HG03280 (cell line): ENCODE measurements around the gene TMEM273.
"Not testable (repeated sequence)": the region's sequence is repeated elsewhere in the genome, so short reads cannot be mapped to it uniquely, and the experiment has no call there.

Experiments used
- ATAC-seq: cut with Tn5 transposase; IDR thresholded peaks from one replicate; pipeline ENCODE4 v1.9.1; 2021; ENCODE audit warnings: mild to moderate bottlenecking, moderate library complexity; ENCODE audit not compliant: unreplicated experiment

TMEM273 gene

DNA sequence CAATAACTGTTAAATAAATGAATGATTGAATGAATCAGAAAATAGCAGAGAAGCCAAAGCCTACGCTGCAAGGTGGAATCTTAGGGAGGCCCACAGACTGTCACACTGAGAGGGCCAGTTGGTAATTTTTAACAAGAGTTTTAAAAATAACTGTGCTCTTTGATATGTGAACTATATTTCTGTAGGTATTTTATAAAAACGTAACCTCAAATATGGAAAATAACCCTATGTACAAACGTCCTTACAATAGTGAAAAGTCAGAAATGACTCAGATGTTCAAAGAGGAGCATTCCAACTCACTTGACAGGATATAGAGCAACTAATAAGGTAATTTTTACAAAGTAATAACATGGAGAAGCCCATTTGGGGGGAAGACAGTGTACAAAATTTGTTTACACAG, 18.9 kb upstream of the TMEM273 start:
- ATAC-seq = no peak

DNA sequence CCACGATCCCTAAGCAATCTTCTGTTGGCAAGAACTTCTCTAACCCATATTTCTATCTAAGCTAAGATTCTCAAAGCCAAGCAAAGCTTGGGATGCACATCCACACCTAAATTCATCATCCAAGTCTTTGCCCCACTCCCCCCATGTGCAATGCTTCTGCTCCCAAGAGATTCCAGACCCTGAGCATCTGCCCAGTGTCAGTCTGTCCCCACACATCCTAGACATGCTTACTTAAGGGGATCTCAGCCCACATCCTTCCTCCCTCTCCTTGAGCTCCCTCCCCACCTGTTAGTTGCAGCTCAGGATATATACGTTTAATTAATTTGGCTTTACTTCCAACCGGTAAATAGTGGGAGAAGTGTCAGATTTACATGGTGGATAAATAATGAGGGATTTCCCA, 17.0 kb upstream of the TMEM273 start:
- ATAC-seq = no peak

- ATAC-seq = no peak
These were observed 15.9 kb upstream of the TMEM273 start for GRCh38 chr10:49204119-49204518.

DNA sequence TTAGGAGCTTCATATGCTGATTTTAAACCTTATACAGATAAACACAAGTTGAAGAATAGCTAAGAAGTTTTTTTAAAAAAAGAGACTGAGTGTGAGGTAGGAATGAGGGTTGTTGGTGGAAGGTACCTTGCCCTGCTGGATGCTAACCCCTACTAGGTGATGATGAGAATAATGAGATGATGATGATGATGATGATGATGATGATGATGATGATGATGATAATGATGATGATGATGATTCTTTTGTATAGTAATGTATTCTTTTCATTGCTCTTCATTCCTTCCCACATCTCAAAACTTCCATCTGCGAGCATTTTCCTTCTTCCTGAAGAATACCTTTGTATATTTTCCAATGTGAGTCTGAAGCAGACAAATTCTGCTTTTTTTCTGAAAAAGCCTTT, 14.1 kb upstream of the TMEM273 start:
- ATAC-seq = no peak

DNA sequence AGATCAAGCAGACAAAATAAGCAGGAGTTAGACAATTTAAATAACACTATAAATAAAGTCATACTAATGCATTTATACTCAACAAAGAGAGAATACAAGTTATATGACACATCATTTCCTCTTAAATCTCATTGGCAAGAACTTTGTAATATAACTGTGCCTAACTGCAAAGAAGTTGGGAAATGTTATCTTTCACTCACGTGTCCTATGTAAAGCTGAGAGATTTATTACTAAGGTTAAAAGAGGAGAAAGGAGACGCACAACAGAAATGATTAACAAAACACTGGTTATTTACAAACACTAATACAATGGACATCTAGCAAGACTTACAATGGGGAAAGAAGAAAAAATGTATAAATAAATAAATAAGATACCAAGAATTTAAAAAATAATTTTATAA, 12.7 kb upstream of the TMEM273 start:
- ATAC-seq = no peak

DNA sequence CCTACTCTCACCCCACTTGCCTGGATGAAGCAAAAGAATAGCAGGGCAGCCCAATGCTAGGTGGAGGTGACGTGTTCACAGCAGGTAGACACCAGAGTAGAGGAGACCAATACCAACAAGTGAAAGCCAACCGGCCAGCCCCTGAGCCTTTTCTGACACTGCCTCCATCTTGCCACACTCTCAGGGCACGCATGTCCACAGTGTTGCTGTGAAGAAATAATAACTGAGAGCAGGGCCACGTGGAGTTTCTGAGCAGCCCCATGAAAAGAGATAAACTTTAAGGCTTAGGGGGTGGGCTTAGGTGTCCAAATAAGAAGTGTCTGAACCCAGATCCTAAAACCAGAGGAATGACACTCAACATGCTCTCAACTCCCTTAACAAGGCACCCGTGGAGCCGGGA, 9.0 kb upstream of the TMEM273 start:
- no peak for ATAC-seq

GRCh38 chr10:49195864-49196263, 7.7 kb upstream of the TMEM273 start:
- not testable (repeated sequence) for ATAC-seq

GRCh38 chr10:49194212-49194920, 6.2 kb upstream of the TMEM273 start:
- ATAC-seq = no peak

DNA sequence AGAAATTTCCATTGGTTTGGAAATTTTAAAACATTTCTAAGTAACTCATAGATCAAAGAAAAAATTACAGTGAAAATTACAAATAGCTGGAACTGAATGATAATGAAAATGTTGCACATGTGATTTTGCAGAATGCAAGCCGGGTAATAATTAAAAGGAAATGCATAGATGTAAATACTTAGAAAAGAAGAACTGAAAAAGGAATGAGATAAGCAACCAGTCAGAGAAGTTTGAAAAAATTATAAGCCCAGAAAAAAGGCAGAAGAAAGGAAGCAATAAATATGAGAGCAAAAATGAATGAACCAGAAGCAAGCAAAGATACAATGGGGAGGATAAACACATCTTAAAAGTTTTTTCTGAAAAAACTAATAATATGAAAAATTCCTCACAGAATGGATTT, 3.2 kb upstream of the TMEM273 start:
- no peak for ATAC-seq

- no peak for ATAC-seq
These were observed 1.2 kb upstream of the TMEM273 start for GRCh38 chr10:49189422-49189821.

DNA sequence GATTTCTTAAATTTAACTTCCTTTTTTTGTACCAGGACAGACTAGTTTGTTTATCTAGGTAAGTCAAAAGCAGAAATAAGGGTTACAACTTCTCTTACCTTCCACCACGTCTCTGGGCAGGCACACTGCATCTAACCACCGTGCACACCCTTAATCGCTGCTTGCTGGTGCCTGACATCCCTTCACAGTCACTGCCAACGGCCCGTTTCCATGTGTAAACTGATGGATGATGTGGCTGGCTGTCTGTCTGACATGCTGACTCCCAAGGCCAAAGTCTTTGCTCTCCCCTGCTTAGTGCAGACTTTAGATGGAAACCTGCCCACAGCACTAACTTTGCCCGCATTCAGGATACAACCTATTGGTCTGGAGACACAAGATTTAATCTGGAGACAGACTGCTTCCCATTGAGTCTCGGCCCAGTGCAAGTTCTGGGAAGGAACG, 1.1 kb downstream of the TMEM273 start:
- ATAC-seq = no peak

DNA sequence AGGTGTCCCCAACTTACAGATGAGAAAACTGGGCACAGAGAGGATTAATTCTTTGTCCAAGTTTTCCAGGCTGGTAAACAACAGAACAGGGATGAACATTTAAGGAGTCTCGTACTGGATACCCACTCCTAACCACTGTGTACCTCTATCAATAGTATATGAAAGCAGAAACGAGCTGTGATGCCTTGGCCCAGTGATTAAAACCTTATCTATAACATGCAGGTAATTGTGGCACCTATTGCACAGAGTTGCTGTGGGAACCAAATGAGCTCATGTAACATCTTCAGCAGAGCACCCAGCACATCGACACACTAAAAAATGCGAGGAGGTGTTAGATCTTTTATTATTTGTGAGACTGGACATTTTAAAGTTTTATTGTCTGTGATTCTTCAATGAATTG, 1.6 kb downstream of the TMEM273 start:
- no peak for ATAC-seq

- ATAC-seq = no peak
These were observed 3.0 kb downstream of the TMEM273 start for GRCh38 chr10:49185213-49185612.

DNA sequence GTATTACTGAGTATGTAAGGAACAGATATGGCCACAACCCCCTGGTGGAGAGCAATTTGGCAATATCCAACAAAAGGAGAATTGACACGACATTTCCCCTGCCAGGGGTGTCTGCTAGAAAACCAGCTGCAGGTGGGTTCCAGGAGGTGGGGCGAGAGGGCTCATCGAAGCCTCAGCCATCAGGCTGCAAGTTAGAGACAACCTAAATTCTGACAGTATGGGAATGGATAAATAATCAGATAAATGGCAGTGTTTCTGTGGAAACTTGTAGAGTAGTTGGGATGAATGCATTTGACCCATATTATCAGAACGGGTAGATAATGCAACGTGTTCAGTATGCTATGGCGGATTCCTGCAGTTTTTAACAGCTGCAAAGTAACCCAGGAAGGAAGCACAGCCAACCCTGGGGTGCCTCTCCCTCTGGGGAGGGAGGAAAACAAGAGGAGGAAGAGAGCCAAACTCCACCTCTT, 3.5 kb downstream of the TMEM273 start:
- no peak for ATAC-seq

DNA sequence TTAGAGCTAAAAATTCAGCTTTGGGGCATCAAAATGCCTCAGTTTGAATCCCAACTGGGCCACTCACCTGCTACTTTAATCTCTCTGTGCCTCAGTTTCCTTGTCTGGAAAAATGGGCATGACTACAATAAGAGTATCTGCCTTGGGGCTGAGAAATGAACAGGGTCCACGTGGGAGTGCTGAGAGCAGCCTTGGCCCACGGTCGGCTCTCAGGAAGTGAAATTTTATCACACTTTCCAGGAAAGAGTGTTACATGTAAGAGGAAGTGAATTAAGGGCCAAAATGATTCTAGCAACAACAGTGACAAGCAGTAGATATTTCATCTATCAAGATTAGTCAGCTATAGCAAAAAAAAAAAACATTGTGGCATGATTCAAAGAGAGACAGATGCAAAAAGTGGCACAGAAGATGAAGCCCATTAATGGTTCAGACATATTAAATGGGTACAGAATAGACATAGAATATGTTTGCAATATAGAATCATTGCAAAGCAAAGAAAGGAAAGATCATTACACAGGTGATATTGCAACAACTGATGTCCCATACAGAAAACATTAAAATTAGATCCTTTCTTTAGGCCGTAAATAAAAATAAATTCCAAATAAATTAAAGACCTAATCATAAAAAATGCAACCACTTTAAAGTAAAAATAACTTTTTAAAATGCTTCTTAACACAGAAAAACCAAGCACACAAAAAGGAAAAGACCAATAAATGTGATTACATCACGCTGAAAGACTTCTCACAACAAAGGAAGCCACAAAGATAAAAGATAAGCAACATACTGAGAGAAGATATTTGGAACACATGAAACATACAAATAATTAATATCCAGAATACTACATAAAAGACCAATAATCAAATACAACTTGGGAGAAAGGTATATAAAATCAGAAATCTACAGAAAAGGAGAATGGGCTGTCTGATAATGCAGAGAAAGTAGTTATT, 4.3 kb downstream of the TMEM273 start:
- no peak for ATAC-seq

DNA sequence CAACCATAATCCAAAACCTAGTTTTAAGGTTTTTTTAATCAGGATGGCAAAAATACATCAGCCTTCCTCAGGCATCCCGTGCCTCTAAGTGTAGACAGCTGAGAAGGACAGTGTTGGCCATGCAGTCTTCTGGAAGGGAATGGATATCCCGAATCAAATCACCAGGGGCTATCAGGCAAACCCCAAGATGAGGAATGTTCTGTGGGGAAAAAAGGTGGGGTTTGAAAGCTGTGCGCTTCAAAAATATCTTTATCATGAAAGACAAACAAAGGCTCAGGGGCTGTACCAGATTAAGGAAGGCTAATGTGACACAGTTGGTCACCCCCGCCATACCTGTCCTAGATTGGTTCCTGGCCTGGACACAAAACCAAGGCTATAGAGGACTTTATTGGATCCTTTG, 5.4 kb downstream of the TMEM273 start:
- ATAC-seq = no peak

GRCh38 chr10:49180444-49180860, 7.7 kb downstream of the TMEM273 start:
- ATAC-seq = no peak

- no peak for ATAC-seq
These were observed 8.3 kb downstream of the TMEM273 start for GRCh38 chr10:49179699-49180443.

DNA sequence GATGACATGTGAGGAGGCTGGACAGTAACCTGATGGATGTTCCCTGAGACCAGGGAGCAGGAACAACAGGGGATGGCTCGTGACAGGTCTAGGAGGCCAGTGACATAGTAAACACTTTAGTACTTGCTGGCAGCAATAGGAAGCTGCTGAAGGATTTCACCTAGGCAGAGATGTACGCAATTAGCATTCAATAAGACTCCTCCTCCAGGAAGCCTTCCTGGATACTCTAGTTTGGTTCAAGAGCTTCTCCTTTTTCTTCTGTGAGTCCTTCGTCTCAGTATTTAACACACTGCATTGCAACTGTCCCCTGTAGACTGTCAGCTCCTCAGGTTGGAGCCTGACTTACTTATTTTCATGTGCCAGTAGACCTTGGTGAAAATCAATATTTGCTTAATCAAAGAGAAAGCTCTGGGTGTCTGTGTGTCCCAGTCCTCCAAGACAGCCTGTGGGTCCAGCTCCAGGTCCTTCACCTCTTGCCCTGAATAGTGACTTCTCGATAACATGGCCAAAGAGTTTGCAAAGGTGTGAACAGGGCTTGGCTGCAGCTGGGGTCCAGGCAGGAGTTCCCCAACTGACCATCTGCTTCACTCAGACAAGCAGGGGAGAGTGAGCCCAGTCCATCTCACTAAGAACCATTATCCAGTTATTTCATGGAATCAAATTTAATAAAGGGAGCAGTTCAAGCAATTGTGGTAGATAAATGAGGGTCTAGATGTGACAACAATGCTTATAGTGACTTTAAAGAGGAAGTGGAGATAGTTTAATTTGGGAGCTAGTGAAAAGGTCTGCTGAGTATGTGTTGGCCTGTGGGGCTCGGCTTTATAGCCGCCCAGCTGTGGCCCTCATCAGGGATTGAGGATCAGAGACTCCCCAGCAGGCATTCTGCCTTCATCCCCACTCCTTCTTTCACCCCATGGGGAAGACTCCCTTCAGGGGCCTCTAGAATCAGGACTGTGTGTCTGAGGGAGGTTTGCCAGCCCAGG, 9.4 kb downstream of the TMEM273 start:
- ATAC-seq = no peak
